ENCODE results near the gene ERC1.

The ERC1 gene

GRCh38 chr12:1311145-1311544, 320.1 kb downstream of the ERC1 start:
- Histone ChIP-seq H3K27ac (ENCODE audit: extremely low read depth, low read depth, low read length) (no peak overlapping the region), H3K4me1 (ENCODE audit: control insufficient read depth, insufficient read depth, low read length) (peaks cover 3% of the 10 kb centered on the region), H3K9me3 (ENCODE audit: control insufficient read depth, insufficient read depth, low read depth, low read length) (no peaks in the 10 kb centered on the region), H3K4me3 (ENCODE audit: low read depth, low read length) (no peak overlapping the region), H3K36me3 (ENCODE audit: control insufficient read depth in 2 of 2, insufficient read depth in 1 of 2, low read length in 2 of 2) (no peaks in the 10 kb centered on the region; a peak in 1 of 3 replicates)
- POLR2A ChIA-PET: no interaction called here
- CTCF ChIA-PET: no interaction called here
- TF ChIP-seq ZNF629 (tag by site-specific recombination; IDR thresholded peaks at IDR 0.05): peak; percentile 73
- TF ChIP-seq ZNF341 (tag by site-specific recombination; IDR thresholded peaks at IDR 0.05; ENCODE audit: low read depth): no peak
- TF ChIP-seq MEIS1 (CRISPR knock-in tag; IDR thresholded peaks at IDR 0.05; ENCODE audit: borderline replicate concordance): no peak
- TF ChIP-seq, protein P1, sequence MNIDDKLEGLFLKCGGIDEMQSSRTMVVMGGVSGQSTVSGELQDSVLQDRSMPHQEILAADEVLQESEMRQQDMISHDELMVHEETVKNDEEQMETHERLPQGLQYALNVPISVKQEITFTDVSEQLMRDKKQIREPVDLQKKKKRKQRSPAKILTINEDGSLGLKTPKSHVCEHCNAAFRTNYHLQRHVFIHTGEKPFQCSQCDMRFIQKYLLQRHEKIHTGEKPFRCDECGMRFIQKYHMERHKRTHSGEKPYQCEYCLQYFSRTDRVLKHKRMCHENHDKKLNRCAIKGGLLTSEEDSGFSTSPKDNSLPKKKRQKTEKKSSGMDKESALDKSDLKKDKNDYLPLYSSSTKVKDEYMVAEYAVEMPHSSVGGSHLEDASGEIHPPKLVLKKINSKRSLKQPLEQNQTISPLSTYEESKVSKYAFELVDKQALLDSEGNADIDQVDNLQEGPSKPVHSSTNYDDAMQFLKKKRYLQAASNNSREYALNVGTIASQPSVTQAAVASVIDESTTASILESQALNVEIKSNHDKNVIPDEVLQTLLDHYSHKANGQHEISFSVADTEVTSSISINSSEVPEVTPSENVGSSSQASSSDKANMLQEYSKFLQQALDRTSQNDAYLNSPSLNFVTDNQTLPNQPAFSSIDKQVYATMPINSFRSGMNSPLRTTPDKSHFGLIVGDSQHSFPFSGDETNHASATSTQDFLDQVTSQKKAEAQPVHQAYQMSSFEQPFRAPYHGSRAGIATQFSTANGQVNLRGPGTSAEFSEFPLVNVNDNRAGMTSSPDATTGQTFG (tag by site-specific recombination; IDR thresholded peaks at IDR 0.05; ENCODE audit: borderline replicate concordance): no peak
- no peak for TF ChIP-seq OVOL3 (tag by site-specific recombination; IDR thresholded peaks at IDR 0.05)
- TF ChIP-seq SCRT1 (tag by site-specific recombination; IDR thresholded peaks at IDR 0.05; ENCODE audit: borderline replicate concordance): no peak
- 0 out of 2 replicates have a peak, but pooled peaks have one; percentile 10 for TF ChIP-seq KLF10 (tag by site-specific recombination; IDR thresholded peaks at IDR 0.05)
- TF ChIP-seq, protein P2, sequence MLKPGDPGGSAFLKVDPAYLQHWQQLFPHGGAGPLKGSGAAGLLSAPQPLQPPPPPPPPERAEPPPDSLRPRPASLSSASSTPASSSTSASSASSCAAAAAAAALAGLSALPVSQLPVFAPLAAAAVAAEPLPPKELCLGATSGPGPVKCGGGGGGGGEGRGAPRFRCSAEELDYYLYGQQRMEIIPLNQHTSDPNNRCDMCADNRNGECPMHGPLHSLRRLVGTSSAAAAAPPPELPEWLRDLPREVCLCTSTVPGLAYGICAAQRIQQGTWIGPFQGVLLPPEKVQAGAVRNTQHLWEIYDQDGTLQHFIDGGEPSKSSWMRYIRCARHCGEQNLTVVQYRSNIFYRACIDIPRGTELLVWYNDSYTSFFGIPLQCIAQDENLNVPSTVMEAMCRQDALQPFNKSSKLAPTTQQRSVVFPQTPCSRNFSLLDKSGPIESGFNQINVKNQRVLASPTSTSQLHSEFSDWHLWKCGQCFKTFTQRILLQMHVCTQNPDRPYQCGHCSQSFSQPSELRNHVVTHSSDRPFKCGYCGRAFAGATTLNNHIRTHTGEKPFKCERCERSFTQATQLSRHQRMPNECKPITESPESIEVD (tag by site-specific recombination; IDR thresholded peaks at IDR 0.05): peak; percentile 90
- no peak for TF ChIP-seq TSHZ1 (tag by site-specific recombination; IDR thresholded peaks at IDR 0.05; ENCODE audit: borderline replicate concordance)
- peak; percentile 69 for TF ChIP-seq TCF7L2 (IDR thresholded peaks at IDR 0.05; ENCODE audit: borderline replicate concordance, low read depth, low read length)
- TF ChIP-seq ZBTB48 (tag by site-specific recombination; IDR thresholded peaks at IDR 0.05): no peak
- no peak for TF ChIP-seq ZBTB6 (tag by site-specific recombination; IDR thresholded peaks at IDR 0.05)
- no peak for TF ChIP-seq ZFP3 (tag by site-specific recombination; IDR thresholded peaks at IDR 0.05; ENCODE audit: low read depth)
- no peak for TF ChIP-seq ZNF571 (tag by site-specific recombination; IDR thresholded peaks at IDR 0.05)
- TF ChIP-seq ZNF266 (tag by site-specific recombination; IDR thresholded peaks at IDR 0.05; ENCODE audit: low read depth): no peak
- TF ChIP-seq ZNF843 (tag by site-specific recombination; IDR thresholded peaks at IDR 0.05): peak; percentile 77
- TF ChIP-seq ZNF548 (tag by site-specific recombination; IDR thresholded peaks at IDR 0.05): no peak
- TF ChIP-seq ZNF114 (tag by site-specific recombination; IDR thresholded peaks at IDR 0.05): no peak
- no peak for TF ChIP-seq GFI1B (tag by site-specific recombination; IDR thresholded peaks at IDR 0.05)
- TF ChIP-seq ZNF24 (tag by site-specific recombination; IDR thresholded peaks at IDR 0.05): 0 out of 2 replicates have a peak, but pooled peaks have one; percentile 61
- no peak for TF ChIP-seq SP3 (tag by site-specific recombination; IDR thresholded peaks at IDR 0.05)
- TF ChIP-seq YY1 (tag by site-specific recombination; IDR thresholded peaks at IDR 0.05): no peak
- TF ChIP-seq ZFHX2 (tag by site-specific recombination; conservative IDR thresholded peaks at IDR 0.05): no peak
- no peak for TF ChIP-seq ZNF175 (tag by site-specific recombination; IDR thresholded peaks at IDR 0.05)
- TF ChIP-seq TRIM28 (IDR thresholded peaks at IDR 0.05; ENCODE audit: borderline replicate concordance, low read length): no peak
- TF ChIP-seq ELK4 (IDR thresholded peaks at IDR 0.05; ENCODE audit: borderline replicate concordance, low read depth, low read length): no peak
- TF ChIP-seq OSR2 (tag by site-specific recombination; IDR thresholded peaks at IDR 0.05): peak; percentile 64
- no peak for TF ChIP-seq ZNF133 (tag by site-specific recombination; IDR thresholded peaks at IDR 0.05)
- no peak for TF ChIP-seq ZNF19 (tag by site-specific recombination; IDR thresholded peaks at IDR 0.05; ENCODE audit: low read depth)
- no peak for TF ChIP-seq ZFP69B (tag by site-specific recombination; IDR thresholded peaks at IDR 0.05)
- no peak for TF ChIP-seq ZNF837 (tag by site-specific recombination; IDR thresholded peaks at IDR 0.05)
- TF ChIP-seq HOXD13 (CRISPR knock-in tag; IDR thresholded peaks at IDR 0.05; ENCODE audit: borderline replicate concordance): no peak
